Mesothelial cell of epicardium (in vitro differentiated cells): ENCODE results near the gene IFT27. TPM values are rescaled to one million over a fixed set of nuclear protein-coding genes. Genes with fewer than 3 reads are reported as not detected.
A peak's percentile ranks its signal among the peaks of the same experiment; 100 is the strongest.

Experiments used
- DNase-seq, 2 experiments: peaks; one replicate each; pipeline ENCODE4 v3.0.0; 2021; ENCODE audit warnings: low spot score in 2 of 2; ENCODE audit not compliant: unreplicated experiment in 2 of 2
- H3K27ac Mint-ChIP-seq: 2 replicates; pipeline ENCODE4 v1.8.0; 2021; ENCODE audit warnings: mixed read lengths
- H3K27me3 Mint-ChIP-seq: 2 replicates; pipeline ENCODE4 v1.8.0; 2021; ENCODE audit warnings: low read depth, mixed read lengths
- H3K36me3 Mint-ChIP-seq: 2 replicates; pipeline ENCODE4 v1.8.0; 2021; ENCODE audit warnings: mixed read lengths
- H3K4me1 Mint-ChIP-seq: 2 replicates; pipeline ENCODE4 v1.8.0; 2021; ENCODE audit warnings: mixed read lengths
- H3K4me3 Mint-ChIP-seq: 2 replicates; pipeline ENCODE4 v1.8.0; 2021; ENCODE audit warnings: mild to moderate bottlenecking, moderate library complexity, mixed read lengths
- H3K9me3 Mint-ChIP-seq: 2 replicates; pipeline ENCODE4 v1.8.0; 2021; ENCODE audit warnings: mixed read lengths
- total RNA-seq: library from RNA; stranded (reverse); gene quantifications from 3 replicates; pipeline ENCODE4 v1.2.1, GENCODE V29; 2021
- TF ChIP-seq, protein P1 (sequence below): fragments of 200-600 bp; sonication (generic); IDR thresholded peaks from one replicate; pipeline ENCODE4 v1.5.0; 2021; ENCODE audit warnings: antibody characterized with exemption; ENCODE audit not compliant: unreplicated experiment

IFT27 gene
- total RNA-seq, 1 donor from 2014 or later: 58.6 TPM

DNA sequence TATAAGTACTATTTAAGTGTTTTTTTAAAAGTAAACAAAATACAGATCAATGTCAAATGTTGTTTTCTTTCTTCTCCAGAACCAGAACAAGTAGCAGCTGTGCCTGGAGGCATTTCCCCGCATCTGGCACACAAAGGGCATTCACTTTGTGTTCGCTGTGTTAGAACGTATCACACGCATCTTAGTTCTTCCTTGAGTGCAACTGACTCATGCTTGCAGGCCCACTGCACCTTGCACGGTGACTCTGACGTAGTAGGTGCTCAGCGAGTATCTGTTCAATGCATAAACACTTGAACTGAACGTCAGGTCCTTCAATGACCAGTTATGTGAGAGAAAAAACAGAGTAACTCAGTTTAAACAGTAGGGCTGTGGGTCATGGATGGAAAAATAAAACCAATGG is 3.5 kb downstream of the IFT27 start:
- Mint-ChIP-seq H3K27ac (no peak overlapping the region), H3K36me3 (peaks cover 8% of the 10 kb centered on the region), H3K9me3 (no peaks in the 10 kb centered on the region), H3K4me3 (no peak overlapping the region), H3K4me1 (peaks cover 33% of the 10 kb centered on the region), H3K27me3 (no peaks in the 10 kb centered on the region)
- DNase-seq: no peak
- TF ChIP-seq, protein P1, sequence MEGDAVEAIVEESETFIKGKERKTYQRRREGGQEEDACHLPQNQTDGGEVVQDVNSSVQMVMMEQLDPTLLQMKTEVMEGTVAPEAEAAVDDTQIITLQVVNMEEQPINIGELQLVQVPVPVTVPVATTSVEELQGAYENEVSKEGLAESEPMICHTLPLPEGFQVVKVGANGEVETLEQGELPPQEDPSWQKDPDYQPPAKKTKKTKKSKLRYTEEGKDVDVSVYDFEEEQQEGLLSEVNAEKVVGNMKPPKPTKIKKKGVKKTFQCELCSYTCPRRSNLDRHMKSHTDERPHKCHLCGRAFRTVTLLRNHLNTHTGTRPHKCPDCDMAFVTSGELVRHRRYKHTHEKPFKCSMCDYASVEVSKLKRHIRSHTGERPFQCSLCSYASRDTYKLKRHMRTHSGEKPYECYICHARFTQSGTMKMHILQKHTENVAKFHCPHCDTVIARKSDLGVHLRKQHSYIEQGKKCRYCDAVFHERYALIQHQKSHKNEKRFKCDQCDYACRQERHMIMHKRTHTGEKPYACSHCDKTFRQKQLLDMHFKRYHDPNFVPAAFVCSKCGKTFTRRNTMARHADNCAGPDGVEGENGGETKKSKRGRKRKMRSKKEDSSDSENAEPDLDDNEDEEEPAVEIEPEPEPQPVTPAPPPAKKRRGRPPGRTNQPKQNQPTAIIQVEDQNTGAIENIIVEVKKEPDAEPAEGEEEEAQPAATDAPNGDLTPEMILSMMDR: no peak

DNA sequence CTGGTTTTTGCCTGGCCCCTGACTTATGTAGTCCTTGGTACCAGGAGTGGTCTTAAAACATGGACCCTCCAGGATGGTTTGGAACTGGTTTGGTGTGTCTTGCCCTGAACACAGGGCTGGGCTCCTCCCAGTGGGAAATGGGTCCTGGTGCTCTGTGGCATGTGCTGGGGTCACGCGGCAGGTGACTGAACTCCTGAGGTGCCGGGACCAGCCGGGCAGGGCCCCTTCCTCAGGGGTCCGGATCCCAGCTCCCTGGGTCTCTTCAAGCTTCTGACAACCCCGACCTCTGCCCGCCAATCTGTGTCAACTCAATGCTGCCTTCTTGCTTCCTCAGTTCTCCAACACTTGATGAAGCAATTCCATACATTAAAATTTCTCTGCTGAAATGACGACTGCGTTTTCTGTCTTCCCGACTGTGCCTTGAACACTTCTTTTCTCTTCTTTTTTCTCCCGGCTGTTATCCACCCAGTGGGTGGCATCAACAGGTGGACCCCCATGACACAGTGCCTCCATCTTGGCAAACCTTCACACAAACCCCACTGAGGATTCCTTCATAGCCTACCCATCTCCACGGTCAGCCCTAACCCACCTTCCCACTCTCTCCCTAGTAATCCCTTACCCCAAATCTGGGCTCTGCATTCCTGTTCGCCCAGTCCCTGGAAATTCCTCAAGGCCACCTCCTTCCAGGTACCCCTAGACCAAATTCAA is 4.4 kb downstream of the IFT27 start:
- no peak overlapping the region for H3K4me3 Mint-ChIP-seq
- peaks cover 30% of the 10 kb centered on the region for H3K4me1 Mint-ChIP-seq
- TF ChIP-seq, protein P1: no peak
- peaks cover 9% of the 10 kb centered on the region for H3K36me3 Mint-ChIP-seq
- peak in 1 of 2 experiments; percentile 3 for DNase-seq
- H3K9me3 Mint-ChIP-seq: no peaks in the 10 kb centered on the region
- H3K27ac Mint-ChIP-seq: peak overlapping the region; percentile 33
- no peaks in the 10 kb centered on the region for H3K27me3 Mint-ChIP-seq

DNA sequence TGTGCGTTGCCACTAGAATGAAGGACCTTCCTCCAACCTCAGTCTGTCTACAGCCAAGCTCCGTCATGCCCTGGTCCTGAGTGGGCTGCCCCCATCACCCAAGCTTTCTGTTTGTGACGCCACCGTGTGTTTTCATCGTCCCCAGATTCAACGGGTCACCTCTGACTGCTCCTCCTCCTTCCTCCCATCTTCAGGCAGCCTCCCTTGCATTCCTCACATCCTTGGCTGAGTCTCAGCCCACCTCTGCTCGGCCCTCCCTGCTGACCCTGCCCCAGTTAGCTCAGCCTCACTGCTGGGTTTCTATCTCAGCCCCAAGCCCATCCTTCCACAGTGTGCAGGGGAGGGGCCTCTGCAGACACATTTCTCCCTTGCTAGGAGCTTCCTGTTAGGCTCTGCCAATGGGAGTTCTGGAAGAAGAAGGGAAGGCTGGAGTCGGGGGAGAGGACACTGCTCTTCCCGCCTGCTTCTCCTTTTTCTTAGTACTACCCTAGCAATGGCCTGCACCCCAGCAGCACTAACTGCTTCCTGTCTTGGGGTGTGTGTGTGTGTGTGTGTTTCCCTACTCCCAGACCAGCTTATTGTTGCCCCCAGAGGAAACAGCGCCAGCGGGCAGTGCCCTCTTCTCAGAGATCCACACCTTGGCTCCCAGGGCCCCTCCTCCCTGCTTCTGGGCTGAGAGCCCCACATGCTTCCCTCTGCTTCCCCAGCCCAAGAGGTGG is 5.2 kb downstream of the IFT27 start:
- DNase-seq: peak; percentile 15 to 47
- H3K4me1 Mint-ChIP-seq: peaks cover 27% of the 10 kb centered on the region
- no peak overlapping the region for H3K4me3 Mint-ChIP-seq
- H3K27me3 Mint-ChIP-seq: no peaks in the 10 kb centered on the region
- H3K36me3 Mint-ChIP-seq: peaks cover 9% of the 10 kb centered on the region
- peak overlapping the region; percentile 33 for H3K27ac Mint-ChIP-seq
- TF ChIP-seq, protein P1: no peak
- no peaks in the 10 kb centered on the region for H3K9me3 Mint-ChIP-seq

DNA sequence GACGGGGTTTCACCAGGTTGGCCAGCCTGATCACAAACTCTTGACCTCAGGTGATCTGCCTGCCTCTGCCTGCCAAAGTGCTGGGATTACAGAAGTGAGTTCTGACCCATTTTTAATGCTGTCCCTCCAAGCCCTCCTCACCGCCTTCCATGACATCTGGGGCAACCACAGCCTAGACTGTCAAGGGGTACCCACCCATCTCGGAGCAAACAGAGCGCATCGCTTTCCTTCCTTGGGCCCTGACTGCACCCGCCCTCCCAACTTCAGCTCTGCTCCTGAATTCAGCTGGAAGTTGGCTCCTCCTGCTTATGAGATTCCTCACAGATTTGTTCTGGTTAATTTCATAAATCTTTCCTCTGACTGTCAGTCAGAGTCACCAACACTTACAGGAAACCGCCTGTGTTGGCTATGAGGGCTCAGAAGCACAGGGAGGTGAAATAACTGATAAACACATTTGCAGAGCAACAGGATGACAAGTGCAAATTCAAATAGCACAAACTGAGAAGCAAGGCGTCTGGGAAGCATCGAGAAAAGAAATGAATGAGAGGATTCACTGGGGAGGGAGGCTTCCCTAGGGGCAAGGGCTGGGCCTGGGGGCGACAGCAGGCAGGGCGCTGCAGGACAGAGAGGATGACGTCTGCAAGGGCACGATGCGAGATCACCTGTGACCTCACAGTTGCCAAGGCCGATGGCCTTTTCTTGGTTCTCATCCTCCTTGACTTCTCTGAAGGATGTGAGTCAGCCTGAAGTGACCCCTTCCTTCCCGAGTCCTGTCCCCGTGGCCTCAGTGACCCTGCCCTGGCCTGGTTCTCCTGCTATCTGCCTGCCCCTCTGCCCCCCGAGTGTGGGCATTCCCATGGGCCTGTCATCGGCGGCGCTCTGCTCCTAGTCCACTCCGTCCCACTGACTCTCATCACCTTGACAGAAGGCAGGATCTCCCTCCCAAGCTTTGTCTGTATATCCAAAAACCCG is 6.1 kb downstream of the IFT27 start:
- Mint-ChIP-seq H3K4me3 (no peak overlapping the region), H3K27ac (peak overlapping the region; percentile 35)

DNA sequence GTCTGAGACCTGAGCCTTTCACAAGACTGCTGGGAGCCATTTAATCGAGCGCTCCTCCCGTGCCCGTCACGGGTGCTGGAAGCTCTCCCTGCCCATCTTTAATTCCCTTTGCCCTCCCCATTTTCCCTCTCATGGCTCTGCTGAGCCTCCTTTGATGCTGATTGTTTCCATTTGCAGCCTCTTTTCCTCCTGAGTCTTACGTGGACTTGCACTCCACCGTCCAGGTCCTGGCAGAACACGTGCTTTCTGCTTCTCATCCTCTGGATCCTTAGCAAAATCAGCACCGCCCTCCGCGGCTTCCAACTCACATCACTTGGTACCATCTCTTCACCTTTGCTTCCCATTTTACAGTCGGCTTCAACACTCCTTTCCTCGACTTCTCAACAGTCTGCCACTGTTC is 7.3 kb downstream of the IFT27 start:
- no peak overlapping the region for H3K4me3 Mint-ChIP-seq
- H3K27me3 Mint-ChIP-seq: no peaks in the 10 kb centered on the region
- peaks cover 21% of the 10 kb centered on the region for H3K4me1 Mint-ChIP-seq
- TF ChIP-seq, protein P1: no peak
- H3K36me3 Mint-ChIP-seq: peaks cover 17% of the 10 kb centered on the region
- no peak for DNase-seq
- no peak overlapping the region for H3K27ac Mint-ChIP-seq
- no peaks in the 10 kb centered on the region for H3K9me3 Mint-ChIP-seq

More for the DNA sequence above, 6.1 kb downstream of the IFT27 start:
- Mint-ChIP-seq H3K4me1 (peaks cover 21% of the 10 kb centered on the region), H3K27me3 (no peaks in the 10 kb centered on the region), H3K36me3 (peaks cover 13% of the 10 kb centered on the region), H3K9me3 (no peaks in the 10 kb centered on the region)
- TF ChIP-seq, protein P1: no peak
- peak in 1 of 2 experiments; percentile 10 for DNase-seq
